Measurements from ENCODE around the gene RGR. TPM values are rescaled to one million over a fixed set of nuclear protein-coding genes. Genes with fewer than 3 reads are reported as not detected.

RGR gene
- not detected in 2 replicates for total RNA-seq (2012; rRNA removed)

DNA sequence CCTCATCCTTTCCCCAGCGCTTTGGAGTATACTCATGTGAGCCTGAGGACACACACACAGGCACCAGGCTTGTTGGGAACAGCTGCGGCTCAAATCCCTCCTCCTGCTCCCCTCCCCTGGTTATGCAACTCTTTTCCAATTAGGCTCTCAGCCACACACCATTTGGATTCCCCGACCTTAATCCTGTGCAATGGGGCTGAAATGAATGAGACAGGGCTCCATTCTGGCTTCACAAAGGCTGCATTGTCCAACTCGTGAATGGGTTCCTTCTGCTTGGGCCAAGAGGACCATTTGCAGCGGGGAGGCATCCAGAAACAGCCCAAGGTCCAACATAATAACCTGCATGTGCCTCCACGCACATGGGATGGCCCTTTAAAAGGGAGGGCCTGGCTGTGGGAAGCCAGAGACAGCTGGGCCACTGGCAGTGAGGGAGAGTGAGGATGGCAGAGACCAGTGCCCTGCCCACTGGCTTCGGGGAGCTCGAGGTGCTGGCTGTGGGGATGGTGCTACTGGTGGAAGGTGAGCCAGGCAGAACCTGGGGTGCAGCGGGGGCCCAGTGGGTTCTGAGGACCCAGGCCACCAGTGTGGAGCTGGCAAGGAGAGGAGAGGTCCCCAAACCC is at the start of gene RGR:
Gene RGR (plus strand): TSS at position 403 of the 620 bp plus-strand sequence. CDS start 38 bp downstream, at position 441.
- Histone ChIP-seq H3K27me3 (ENCODE audit: control insufficient read depth, insufficient read depth, low read length) (peaks cover 47% of the 10 kb centered on the region), H3K4me3 (ENCODE audit: low read length) (no peak within 1 kb of the TSS), H3K9me3 (replicated peaks; ENCODE audit: low read length) (no peaks in the 10 kb centered on the region), H3K4me1 (ENCODE audit: control insufficient read depth, insufficient read depth, low read length) (no peaks in the 10 kb centered on the region), H3K4me2 (ENCODE audit: low read length) (peak within 1 kb of the TSS; percentile 29), H3K36me3 (ENCODE audit: insufficient read depth, low read length) (no peaks in the 10 kb centered on the region), H3K9ac (ENCODE audit: low read depth, low read length) (no peak within 1 kb of the TSS)

DNA sequence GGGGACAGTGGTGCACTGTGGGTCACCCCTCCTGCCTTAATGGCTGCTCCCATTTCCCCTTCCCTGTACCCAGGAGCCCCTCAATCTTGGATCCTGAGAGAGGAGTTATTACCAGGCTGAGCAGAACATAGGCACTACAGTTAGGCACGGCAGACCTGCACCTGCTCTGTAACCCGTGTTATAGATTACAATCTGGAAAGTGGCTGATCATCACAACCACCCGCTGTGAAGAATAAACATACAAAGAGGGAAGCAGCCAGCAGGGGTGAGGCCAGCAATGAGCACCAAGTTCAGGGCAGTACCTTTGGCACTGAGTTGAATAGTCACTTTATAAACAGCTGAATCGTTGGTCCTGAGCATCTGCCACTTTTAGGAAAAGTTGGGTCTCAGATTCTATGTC is 48.8 kb upstream of the RGR start:
- Histone ChIP-seq H3K4me3 (ENCODE audit: low read length) (no peak overlapping the region), H3K27me3 (ENCODE audit: control insufficient read depth, insufficient read depth, low read length) (peaks cover 65% of the 10 kb centered on the region), H3K9ac (ENCODE audit: low read depth, low read length) (no peak overlapping the region), H3K4me2 (ENCODE audit: low read length) (no peak overlapping the region), H3K36me3 (ENCODE audit: insufficient read depth, low read length) (no peaks in the 10 kb centered on the region), H3K9me3 (replicated peaks; ENCODE audit: low read length) (no peaks in the 10 kb centered on the region), H3K4me1 (ENCODE audit: control insufficient read depth, insufficient read depth, low read length) (no peaks in the 10 kb centered on the region)

GRCh38 chr10:84196941-84197340 is 47.9 kb upstream of the RGR start:
- no peak overlapping the region for H3K9ac ChIP-seq (ENCODE audit: low read depth, low read length)
- H3K36me3 ChIP-seq (ENCODE audit: insufficient read depth, low read length): no peaks in the 10 kb centered on the region
- no peak overlapping the region for H3K4me3 ChIP-seq (ENCODE audit: low read length)
- H3K9me3 ChIP-seq (replicated peaks; ENCODE audit: low read length): no peaks in the 10 kb centered on the region
- no peaks in the 10 kb centered on the region for H3K4me1 ChIP-seq (ENCODE audit: control insufficient read depth, insufficient read depth, low read length)
- H3K27me3 ChIP-seq (ENCODE audit: control insufficient read depth, insufficient read depth, low read length): peaks cover 63% of the 10 kb centered on the region
- H3K4me2 ChIP-seq (ENCODE audit: low read length): no peak overlapping the region

- Histone ChIP-seq H3K4me3 (ENCODE audit: low read length) (no peak overlapping the region), H3K4me2 (ENCODE audit: low read length) (no peak overlapping the region), H3K4me1 (ENCODE audit: control insufficient read depth, insufficient read depth, low read length) (no peaks in the 10 kb centered on the region), H3K9ac (ENCODE audit: low read depth, low read length) (no peak overlapping the region), H3K9me3 (replicated peaks; ENCODE audit: low read length) (no peaks in the 10 kb centered on the region), H3K27me3 (ENCODE audit: control insufficient read depth, insufficient read depth, low read length) (peaks cover 62% of the 10 kb centered on the region), H3K36me3 (ENCODE audit: insufficient read depth, low read length) (no peaks in the 10 kb centered on the region)
Measured at GRCh38 chr10:84197643-84198042, 47.2 kb upstream of the RGR start.

DNA sequence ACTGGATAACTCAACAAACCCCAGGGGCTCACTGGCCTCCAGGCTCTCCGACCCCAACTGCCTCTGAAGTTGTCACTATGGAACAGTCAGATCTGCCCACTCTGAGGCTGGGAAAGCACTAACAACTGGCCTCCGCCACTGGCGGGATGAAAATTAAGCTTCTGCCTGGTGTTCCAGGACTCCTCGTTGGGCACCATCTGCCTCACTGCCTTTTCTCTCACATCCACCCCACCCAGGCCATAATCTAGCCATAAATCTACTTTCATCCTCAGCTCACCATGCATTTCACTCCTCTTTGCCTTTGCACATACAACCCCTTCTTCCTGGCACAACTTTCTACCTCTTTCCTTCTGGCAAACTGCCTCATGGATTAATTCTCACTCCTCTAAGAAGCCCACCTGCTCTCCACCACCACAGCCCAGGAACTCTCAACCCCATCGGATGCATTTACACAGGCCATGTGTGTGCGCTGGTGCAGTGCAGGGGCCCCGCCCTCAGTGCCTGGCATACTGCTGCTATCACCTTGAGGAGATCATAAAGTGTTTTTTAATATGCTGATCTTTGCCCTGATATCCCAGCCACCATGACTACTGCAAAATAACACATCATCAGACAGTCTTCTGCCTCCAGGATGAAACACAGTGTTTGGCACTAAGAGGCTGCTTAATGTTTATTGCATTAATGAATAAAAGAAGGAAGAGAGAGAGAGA is 46.5 kb upstream of the RGR start:
- no peaks in the 10 kb centered on the region for H3K36me3 ChIP-seq (ENCODE audit: insufficient read depth, low read length)
- peaks cover 56% of the 10 kb centered on the region for H3K27me3 ChIP-seq (ENCODE audit: control insufficient read depth, insufficient read depth, low read length)
- H3K4me3 ChIP-seq (ENCODE audit: low read length): no peak overlapping the region

GRCh38 chr10:84200537-84201243 is 44.2 kb upstream of the RGR start:
- H3K27me3 ChIP-seq (ENCODE audit: control insufficient read depth, insufficient read depth, low read length): peaks cover 34% of the 10 kb centered on the region
- no peak overlapping the region for H3K4me3 ChIP-seq (ENCODE audit: low read length)
- H3K9ac ChIP-seq (ENCODE audit: low read depth, low read length): no peak overlapping the region

More for the DNA sequence above, 46.5 kb upstream of the RGR start:
- Histone ChIP-seq H3K9me3 (replicated peaks; ENCODE audit: low read length) (no peaks in the 10 kb centered on the region), H3K9ac (ENCODE audit: low read depth, low read length) (no peak overlapping the region), H3K4me2 (ENCODE audit: low read length) (no peak overlapping the region), H3K4me1 (ENCODE audit: control insufficient read depth, insufficient read depth, low read length) (no peaks in the 10 kb centered on the region)

DNA sequence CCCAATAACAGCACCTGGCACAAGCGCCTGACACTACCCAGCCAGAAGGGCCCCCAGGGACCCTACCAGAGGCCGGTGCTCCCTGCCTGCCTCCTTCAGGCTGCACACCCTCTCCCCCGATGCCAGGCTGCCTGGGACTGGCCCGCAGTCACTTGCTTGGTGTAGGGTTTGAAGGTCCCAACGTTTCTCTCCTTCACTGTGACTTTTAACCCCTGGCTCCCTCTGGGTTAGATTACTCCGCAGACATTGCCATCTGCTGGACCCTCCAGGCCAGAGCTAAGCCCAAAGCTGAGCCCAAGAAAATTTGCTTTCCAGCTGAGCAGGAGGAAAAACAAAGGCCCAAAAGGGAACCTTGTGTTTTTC is 43.6 kb upstream of the RGR start:
- H3K36me3 ChIP-seq (ENCODE audit: insufficient read depth, low read length): no peaks in the 10 kb centered on the region
- no peaks in the 10 kb centered on the region for H3K4me1 ChIP-seq (ENCODE audit: control insufficient read depth, insufficient read depth, low read length)
- no peak overlapping the region for H3K4me2 ChIP-seq (ENCODE audit: low read length)
- H3K9ac ChIP-seq (ENCODE audit: low read depth, low read length): no peak overlapping the region
- H3K4me3 ChIP-seq (ENCODE audit: low read length): no peak overlapping the region
- H3K9me3 ChIP-seq (replicated peaks; ENCODE audit: low read length): no peaks in the 10 kb centered on the region
- peaks cover 29% of the 10 kb centered on the region for H3K27me3 ChIP-seq (ENCODE audit: control insufficient read depth, insufficient read depth, low read length)

More at GRCh38 chr10:84200537-84201243, 44.2 kb upstream of the RGR start:
- no peaks in the 10 kb centered on the region for H3K4me1 ChIP-seq (ENCODE audit: control insufficient read depth, insufficient read depth, low read length)
- no peaks in the 10 kb centered on the region for H3K36me3 ChIP-seq (ENCODE audit: insufficient read depth, low read length)
- H3K9me3 ChIP-seq (replicated peaks; ENCODE audit: low read length): no peaks in the 10 kb centered on the region
- H3K4me2 ChIP-seq (ENCODE audit: low read length): no peak overlapping the region

DNA sequence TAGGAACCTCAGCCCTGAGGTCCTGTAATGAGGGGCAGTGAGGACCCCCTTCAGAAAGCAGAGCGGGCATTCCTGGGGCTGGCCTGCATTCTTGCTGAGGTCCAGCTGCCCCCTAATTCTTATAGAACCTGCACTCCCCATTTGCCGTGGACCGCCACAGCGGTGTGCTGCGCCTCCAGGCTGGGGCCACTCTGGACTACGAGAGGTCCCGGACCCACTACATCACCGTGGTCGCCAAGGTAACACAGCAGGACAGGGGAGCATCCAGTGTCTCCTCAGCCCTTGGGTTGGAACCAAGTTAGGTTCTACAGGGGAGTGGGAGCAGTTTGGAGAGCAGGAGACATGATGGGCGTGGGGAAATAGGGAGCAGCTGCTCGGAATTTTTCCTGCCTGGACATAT is 43.2 kb upstream of the RGR start:
- Histone ChIP-seq H3K9ac (ENCODE audit: low read depth, low read length) (no peak overlapping the region), H3K4me3 (ENCODE audit: low read length) (no peak overlapping the region), H3K4me1 (ENCODE audit: control insufficient read depth, insufficient read depth, low read length) (no peaks in the 10 kb centered on the region), H3K9me3 (replicated peaks; ENCODE audit: low read length) (no peaks in the 10 kb centered on the region), H3K27me3 (ENCODE audit: control insufficient read depth, insufficient read depth, low read length) (peaks cover 24% of the 10 kb centered on the region), H3K4me2 (ENCODE audit: low read length) (no peak overlapping the region), H3K36me3 (ENCODE audit: insufficient read depth, low read length) (no peaks in the 10 kb centered on the region)

GRCh38 chr10:84202349-84202748 is 42.5 kb upstream of the RGR start:
- Histone ChIP-seq H3K4me3 (ENCODE audit: low read length) (no peak overlapping the region), H3K4me1 (ENCODE audit: control insufficient read depth, insufficient read depth, low read length) (no peaks in the 10 kb centered on the region), H3K9me3 (replicated peaks; ENCODE audit: low read length) (no peaks in the 10 kb centered on the region), H3K9ac (ENCODE audit: low read depth, low read length) (no peak overlapping the region), H3K4me2 (ENCODE audit: low read length) (no peak overlapping the region), H3K36me3 (ENCODE audit: insufficient read depth, low read length) (no peaks in the 10 kb centered on the region), H3K27me3 (ENCODE audit: control insufficient read depth, insufficient read depth, low read length) (peaks cover 23% of the 10 kb centered on the region)

GRCh38 chr10:84204122-84204521 is 40.7 kb upstream of the RGR start:
- H3K9ac ChIP-seq (ENCODE audit: low read depth, low read length): no peak overlapping the region
- no peaks in the 10 kb centered on the region for H3K9me3 ChIP-seq (replicated peaks; ENCODE audit: low read length)
- H3K36me3 ChIP-seq (ENCODE audit: insufficient read depth, low read length): no peaks in the 10 kb centered on the region
- H3K27me3 ChIP-seq (ENCODE audit: control insufficient read depth, insufficient read depth, low read length): peaks cover 23% of the 10 kb centered on the region
- no peak overlapping the region for H3K4me2 ChIP-seq (ENCODE audit: low read length)
- no peak overlapping the region for H3K4me3 ChIP-seq (ENCODE audit: low read length)
- no peaks in the 10 kb centered on the region for H3K4me1 ChIP-seq (ENCODE audit: control insufficient read depth, insufficient read depth, low read length)

DNA sequence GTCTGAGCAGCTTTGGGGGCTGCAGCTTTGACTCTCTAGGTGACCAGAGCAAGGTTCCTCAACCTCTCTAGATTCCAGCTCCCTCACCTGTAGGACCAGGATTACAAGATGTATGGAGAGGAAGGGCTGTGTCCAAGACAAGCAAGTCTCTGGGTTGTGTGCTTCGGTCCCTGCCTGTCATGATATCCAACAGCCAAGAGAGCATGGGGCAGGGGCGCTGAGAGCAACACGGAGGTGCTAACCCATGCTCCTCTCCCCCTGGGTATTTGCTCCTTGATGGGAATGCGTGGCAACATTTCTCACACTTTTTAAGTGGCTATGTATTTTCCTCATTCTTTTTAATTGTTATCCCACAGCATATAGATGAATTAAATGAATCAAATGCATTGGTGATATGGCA is 40.2 kb upstream of the RGR start:
- Histone ChIP-seq H3K9ac (ENCODE audit: low read depth, low read length) (no peak overlapping the region), H3K9me3 (replicated peaks; ENCODE audit: low read length) (no peaks in the 10 kb centered on the region), H3K27me3 (ENCODE audit: control insufficient read depth, insufficient read depth, low read length) (peaks cover 23% of the 10 kb centered on the region), H3K4me2 (ENCODE audit: low read length) (no peak overlapping the region), H3K4me1 (ENCODE audit: control insufficient read depth, insufficient read depth, low read length) (no peaks in the 10 kb centered on the region), H3K36me3 (ENCODE audit: insufficient read depth, low read length) (no peaks in the 10 kb centered on the region), H3K4me3 (ENCODE audit: low read length) (no peak overlapping the region)
